Common myeloid progenitor, CD34-positive (primary cell): ENCODE measurements around the gene CDYL2.

ENCODE experiments used
- CTCF ChIA-PET: fragments of 350-600 bp; sonication (Branson Sonifier 250); formaldehyde crosslinking; loops from one replicate; lab custom pipeline; 2021; ENCODE audit warnings: antibody characterized with exemption; lab: Charles Lee
- POLR2A ChIA-PET: fragments of 350-600 bp; sonication (Branson Sonifier 250); formaldehyde crosslinking; loops from one replicate; lab custom pipeline; 2021; ENCODE audit warnings: antibody characterized with exemption; lab: Charles Lee
- DNase-seq, 3 donors: peaks; one replicate each; pipeline versions ENCODE4 v3.0.0 to v3.0.0-alpha.2; 2013
- H3K27ac ChIP-seq, 2 experiments: 1 replicate in 1 of 2; 2 replicates in 1 of 2; pipeline ENCODE4 v1.7.0; 2013; ENCODE audit warnings: inconsistent platforms in 2 of 2, low read length in 2 of 2, mild to moderate bottlenecking in 2 of 2, low read depth in 1 of 2, moderate library complexity in 1 of 2; ENCODE audit not compliant: severe bottlenecking in 2 of 2, insufficient read depth in 1 of 2, poor library complexity in 1 of 2
- H3K27me3 ChIP-seq, 5 experiments: replicated peaks in 2 of 5; 1 replicate in 3 of 5; 2 replicates in 2 of 5; pipeline versions ENCODE4 v1.6.1 to v1.7.0; 2013; ENCODE audit warnings: low read length in 4 of 5, mild to moderate bottlenecking in 2 of 5, moderate library complexity in 2 of 5, inconsistent platforms in 1 of 5; ENCODE audit not compliant: insufficient read depth in 5 of 5, control insufficient read depth in 4 of 5
- H3K36me3 ChIP-seq, 4 experiments: 1 replicate in 2 of 4; 2 replicates in 2 of 4; pipeline versions ENCODE4 v1.6.1 to v1.7.0; 2013; ENCODE audit warnings: low read length in 3 of 4, control low read depth in 1 of 4, mild to moderate bottlenecking in 1 of 4; ENCODE audit not compliant: control insufficient read depth in 4 of 4, insufficient read depth in 4 of 4
- H3K4me1 ChIP-seq, 4 experiments: 1 replicate in 3 of 4; 2 replicates in 1 of 4; pipeline versions ENCODE4 v1.6.1 to v1.7.1; 2013; ENCODE audit warnings: low read length in 3 of 4, mild to moderate bottlenecking in 3 of 4, control low read depth in 1 of 4, inconsistent platforms in 1 of 4, moderate library complexity in 1 of 4; ENCODE audit not compliant: control insufficient read depth in 4 of 4, insufficient read depth in 4 of 4; ENCODE audit errors: control extremely low read depth in 1 of 4
- H3K4me3 ChIP-seq, 7 experiments: 1 replicate in 4 of 7; 2 replicates in 3 of 7; pipeline versions ENCODE4 v1.5.1 to v1.7.0; 2013; ENCODE audit warnings: mild to moderate bottlenecking in 7 of 7, low read length in 6 of 7, moderate library complexity in 6 of 7, inconsistent platforms in 2 of 7, low read depth in 2 of 7, control low read depth in 1 of 7; ENCODE audit not compliant: insufficient read depth in 4 of 7, control insufficient read depth in 1 of 7; ENCODE audit errors: extremely low read depth in 1 of 7
- H3K9me3 ChIP-seq, 5 experiments: 1 replicate in 4 of 5; 2 replicates in 1 of 5; pipeline versions ENCODE4 v1.6.1 to v1.7.1; 2013; ENCODE audit warnings: low read length in 4 of 5, mild to moderate bottlenecking in 2 of 5, inconsistent platforms in 1 of 5, low read depth in 1 of 5, moderate library complexity in 1 of 5; ENCODE audit not compliant: control insufficient read depth in 4 of 5, insufficient read depth in 2 of 5; ENCODE audit errors: control extremely low read depth in 1 of 5
- WGBS: methylation state at CpG from one replicate; pipeline ENCODE4 v1.1.5; 2013; ENCODE audit not compliant: insufficient coverage; 5-methylcytosine and 5-hydroxymethylcytosine counted together

The CDYL2 gene

GRCh38 chr16:80611171-80611929 is 193.0 kb downstream of the CDYL2 start:
- Histone ChIP-seq H3K36me3 (peaks cover 5 to 58% (median 12%) of the 10 kb centered on the region in 4 experiments), H3K27ac (no peak overlapping the region), H3K27me3 (no peaks in the 10 kb centered on the region), H3K4me3 (no peak overlapping the region), H3K9me3 (peaks cover 0 to 13% (median 1%) of the 10 kb centered on the region in 5 experiments), H3K4me1 (peaks cover 0 to 2% (median 1%) of the 10 kb centered on the region in 4 experiments)
- ChIA-PET POLR2A (no interaction called here), CTCF (no interaction called here)
- 96% methylated on average over 16 of the region's 16 CpGs for WGBS
- no peak for DNase-seq

- DNase-seq = no peak
- H3K27ac ChIP-seq = no peak overlapping the region
- no peak overlapping the region for H3K4me3 ChIP-seq
- H3K4me1 ChIP-seq = peaks cover 0 to 7% (median 3%) of the 10 kb centered on the region in 4 experiments
- ChIA-PET POLR2A (no interaction called here), CTCF (no interaction called here)
- peaks cover 5 to 59% (median 13%) of the 10 kb centered on the region in 4 experiments for H3K36me3 ChIP-seq
- H3K27me3 ChIP-seq = no peaks in the 10 kb centered on the region
- 91% methylated on average over 6 of the region's 9 CpGs for WGBS
- H3K9me3 ChIP-seq = peaks cover 0 to 14% (median 6%) of the 10 kb centered on the region in 5 experiments
Measured at GRCh38 chr16:80610481-80611156, 193.8 kb downstream of the CDYL2 start.

- H3K9me3 ChIP-seq = peaks cover 0 to 8% (median 5%) of the 10 kb centered on the region in 5 experiments
- H3K4me3 ChIP-seq = no peak overlapping the region
- H3K27ac ChIP-seq = no peak overlapping the region
- 100% methylated on average over 6 of the region's 6 CpGs for WGBS
- H3K27me3 ChIP-seq = no peaks in the 10 kb centered on the region
- H3K4me1 ChIP-seq = peaks cover 0 to 7% (median 3%) of the 10 kb centered on the region in 4 experiments
- DNase-seq = peak in 2 of 3 donors; percentile 8 to 24
- POLR2A ChIA-PET = interaction anchor here (0.6 to 0.7 kb wide), 2 partner anchors 124 to 240 kb away, joined by 3 read pairs; no protein-coding TSS in a partner anchor
- H3K36me3 ChIP-seq = peaks cover 5 to 55% (median 18%) of the 10 kb centered on the region in 4 experiments
- CTCF ChIA-PET = interaction anchor here (0.9 to 1.2 kb wide), 2 partner anchors 86 to 215 kb away, joined by 3 read pairs; no protein-coding TSS in a partner anchor
Measured at GRCh38 chr16:80608946-80609345, 195.5 kb downstream of the CDYL2 start.

- Histone ChIP-seq H3K9me3 (peaks cover 0 to 8% (median 5%) of the 10 kb centered on the region in 5 experiments), H3K4me3 (no peak overlapping the region), H3K36me3 (peaks cover under 1 to 50% (median 20%) of the 10 kb centered on the region in 4 experiments), H3K27me3 (no peaks in the 10 kb centered on the region), H3K27ac (no peak overlapping the region), H3K4me1 (peaks cover 0 to 7% (median 3%) of the 10 kb centered on the region in 4 experiments)
- CTCF ChIA-PET = no interaction called here
- DNase-seq = no peak
- 92% methylated on average over 3 of the region's 6 CpGs for WGBS
- POLR2A ChIA-PET = no interaction called here
Measured at GRCh38 chr16:80607204-80607603, 197.2 kb downstream of the CDYL2 start.

GRCh38 chr16:80606221-80606766 is 198.1 kb downstream of the CDYL2 start:
- WGBS = 73% methylated on average over 3 of the region's 4 CpGs

DNA sequence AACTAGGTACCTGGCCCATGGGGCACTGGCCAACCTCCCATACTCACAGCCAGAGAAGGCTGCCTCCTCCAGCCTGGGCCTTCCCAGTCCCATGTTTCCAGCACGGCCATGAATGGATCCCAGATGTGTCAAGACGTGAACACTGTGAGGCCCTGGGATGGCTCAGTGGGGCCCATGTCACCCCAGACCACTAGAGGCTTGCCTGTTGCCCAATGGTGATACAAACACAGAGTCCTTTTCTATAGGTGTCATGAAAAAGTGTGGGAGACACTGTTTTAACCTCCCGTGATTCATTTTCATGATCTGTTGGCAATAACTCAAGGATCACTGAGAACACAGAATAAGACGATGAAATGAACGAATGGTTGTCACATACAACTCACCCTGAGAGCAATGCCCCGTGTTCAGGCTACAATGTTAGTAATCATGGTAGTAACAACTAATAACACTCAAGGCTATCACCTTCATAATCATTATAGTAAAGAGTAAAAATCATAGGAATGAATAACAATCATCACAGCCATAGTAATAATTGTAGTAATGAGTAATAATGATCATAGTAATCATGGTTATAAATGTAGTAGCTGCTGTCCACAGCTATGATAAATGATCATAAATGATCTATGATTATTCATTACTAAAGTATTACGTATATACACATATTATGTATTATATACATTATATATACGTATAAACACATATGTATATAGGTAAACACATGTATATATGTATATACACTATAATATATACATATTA is 199.6 kb downstream of the CDYL2 start:
- Histone ChIP-seq H3K27ac (no peak overlapping the region), H3K36me3 (peaks cover 0 to 39% (median 18%) of the 10 kb centered on the region in 4 experiments), H3K9me3 (peaks cover 0 to 8% (median 5%) of the 10 kb centered on the region in 5 experiments), H3K4me3 (no peak overlapping the region), H3K4me1 (peaks cover 0 to 7% (median 3%) of the 10 kb centered on the region in 4 experiments), H3K27me3 (no peaks in the 10 kb centered on the region)
- POLR2A ChIA-PET = no interaction called here
- no peak for DNase-seq
- CTCF ChIA-PET = no interaction called here
- 97% methylated on average over 3 of the region's 8 CpGs for WGBS

More at GRCh38 chr16:80606221-80606766, 198.1 kb downstream of the CDYL2 start:
- CTCF ChIA-PET = no interaction called here
- Histone ChIP-seq H3K27ac (no peak overlapping the region), H3K36me3 (peaks cover 0 to 44% (median 18%) of the 10 kb centered on the region in 4 experiments), H3K4me1 (peaks cover 0 to 7% (median 3%) of the 10 kb centered on the region in 4 experiments), H3K27me3 (no peaks in the 10 kb centered on the region), H3K9me3 (peaks cover 0 to 8% (median 5%) of the 10 kb centered on the region in 5 experiments), H3K4me3 (no peak overlapping the region)
- no peak for DNase-seq
- POLR2A ChIA-PET = no interaction called here
